ENCODE data around the gene RASA3. TPM values are rescaled to one million over a fixed set of nuclear protein-coding genes. Genes with fewer than 3 reads are reported as not detected.

RASA3 gene
- polyA plus RNA-seq, 1 donor: 19.6 TPM

DNA sequence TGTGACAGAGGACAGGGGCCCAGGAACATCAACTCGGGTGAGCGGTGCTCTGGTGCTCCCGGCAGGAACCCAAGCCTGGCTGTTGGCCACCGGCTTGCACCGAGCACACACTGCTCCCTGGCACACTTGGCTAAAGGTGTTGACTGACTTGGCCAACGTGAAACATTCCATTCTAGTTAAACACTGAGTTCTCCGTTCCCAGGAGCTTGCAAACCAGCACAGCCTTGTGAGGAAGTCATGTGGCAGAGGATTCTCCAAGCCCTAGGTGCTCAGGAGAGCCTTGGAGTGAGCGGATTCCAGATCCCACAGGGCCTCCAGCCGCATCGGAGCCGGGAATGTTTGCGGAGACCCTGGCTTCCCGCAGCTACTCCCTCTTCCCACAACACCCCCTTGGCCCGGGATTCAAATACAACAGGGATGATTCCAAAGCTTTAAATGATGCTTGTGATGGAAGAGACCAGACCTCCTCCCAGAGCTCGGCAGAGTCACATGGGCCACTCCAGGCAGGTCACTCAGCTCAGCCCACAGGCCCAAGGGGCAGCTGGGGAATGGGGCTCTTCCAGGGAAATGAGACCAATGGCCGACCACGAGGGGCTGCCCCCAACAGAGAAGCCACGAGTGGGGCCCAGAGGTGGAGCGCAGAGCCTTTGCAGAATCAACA lies 161.5 kb downstream of the RASA3 start:
- no peak for DNase-seq (ENCODE audit: low read depth)

GRCh38 chr13:113969973-113970611 lies 162.3 kb downstream of the RASA3 start:
- DNase-seq (ENCODE audit: low read depth): no peak

GRCh38 chr13:113969311-113969972 lies 163.0 kb downstream of the RASA3 start:
- no peak for DNase-seq (ENCODE audit: low read depth)

GRCh38 chr13:113968463-113969310 lies 163.7 kb downstream of the RASA3 start:
- no peak for DNase-seq (ENCODE audit: low read depth)

DNA sequence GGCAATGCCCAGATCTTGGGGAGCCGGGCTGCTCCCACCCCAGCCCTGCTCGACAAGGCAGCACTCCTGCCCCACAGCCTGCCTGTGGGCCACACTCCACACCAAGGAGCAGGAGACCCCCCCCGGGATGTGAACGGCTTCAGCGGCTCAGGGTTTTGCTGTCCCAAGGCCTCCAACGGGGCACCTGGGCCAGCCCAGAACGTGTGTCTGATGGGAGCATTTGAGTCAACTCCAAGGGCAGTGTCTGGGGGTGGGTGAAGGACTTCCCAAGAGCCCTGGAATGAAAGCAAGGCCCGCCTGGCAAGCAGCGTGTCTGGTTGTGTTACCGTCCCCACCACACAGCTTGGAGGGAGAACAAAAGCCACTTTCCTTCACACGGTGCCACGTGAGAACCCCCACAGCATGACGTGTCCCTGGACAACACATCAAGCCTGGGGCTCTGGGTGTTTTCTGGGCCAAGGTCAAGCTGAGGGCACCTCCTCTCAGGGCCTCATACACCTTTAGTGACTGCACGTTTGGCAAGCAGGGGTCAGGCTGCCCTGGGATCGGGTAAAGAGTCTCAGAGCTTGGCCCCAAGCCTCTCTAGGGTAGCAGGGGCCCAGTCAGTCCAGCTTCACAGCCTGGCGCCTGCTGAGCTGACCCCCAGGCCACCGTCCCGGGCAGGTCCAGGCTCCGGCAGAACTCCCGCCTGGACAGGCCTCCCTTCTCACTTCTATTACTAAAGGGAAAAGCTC lies 164.5 kb downstream of the RASA3 start:
- no peak for DNase-seq (ENCODE audit: low read depth)

DNA sequence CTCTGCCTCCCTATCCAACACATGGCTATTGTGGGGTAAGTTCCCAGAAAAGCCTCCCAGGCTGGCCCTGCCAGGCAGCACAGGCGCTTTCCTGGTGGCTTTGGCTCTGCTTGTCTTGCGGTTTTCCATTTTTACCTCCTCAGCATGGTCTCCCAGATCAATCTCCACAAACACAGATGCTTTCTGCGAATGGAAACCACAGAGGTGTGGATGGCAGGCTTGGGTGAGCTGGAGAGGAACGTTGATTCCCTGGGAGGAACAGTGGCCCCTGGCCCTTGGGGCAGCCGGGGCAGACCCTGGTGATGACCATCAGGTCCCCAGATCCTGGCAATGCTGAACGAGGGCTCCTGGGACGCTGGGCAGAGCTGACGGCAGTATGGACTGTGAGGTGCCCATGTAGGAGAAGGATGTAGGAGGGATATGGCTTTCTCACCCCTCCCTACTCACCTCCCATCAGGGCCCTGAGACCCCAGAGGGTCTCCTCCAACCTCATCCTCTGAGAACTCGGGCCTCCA lies 165.2 kb downstream of the RASA3 start:
- no peak for DNase-seq (ENCODE audit: low read depth)

GRCh38 chr13:113965968-113966884 lies 166.2 kb downstream of the RASA3 start:
- DNase-seq (ENCODE audit: low read depth): no peak

- DNase-seq (ENCODE audit: low read depth): no peak
These were observed 167.0 kb downstream of the RASA3 start for GRCh38 chr13:113965383-113965874.

- DNase-seq (ENCODE audit: low read depth): no peak
These were observed 168.0 kb downstream of the RASA3 start for GRCh38 chr13:113964251-113964995.

GRCh38 chr13:113963376-113963775 lies 169.0 kb downstream of the RASA3 start:
- no peak for DNase-seq (ENCODE audit: low read depth)

- no peak for DNase-seq (ENCODE audit: low read depth)
These were observed 169.4 kb downstream of the RASA3 start for GRCh38 chr13:113962975-113963374.

DNA sequence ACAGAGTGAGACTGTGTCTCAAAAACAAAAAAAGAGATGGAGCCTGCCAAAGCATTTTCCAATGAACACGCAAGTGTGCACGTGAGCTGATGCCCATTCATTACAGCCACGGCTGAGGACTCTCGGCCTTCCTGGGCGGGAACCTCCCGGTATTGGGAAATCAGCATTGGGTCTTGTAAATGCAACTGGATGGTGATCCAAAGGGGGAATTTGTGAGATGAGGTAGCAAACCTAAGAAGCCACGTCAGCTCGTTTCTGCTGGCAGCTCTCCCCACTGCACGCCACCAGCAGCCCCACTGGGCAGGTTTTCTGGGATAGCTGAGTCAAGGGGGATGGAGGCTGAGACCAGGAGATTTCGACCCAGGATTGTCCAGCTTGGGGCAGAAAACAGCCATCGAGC lies 170.0 kb downstream of the RASA3 start:
- DNase-seq (ENCODE audit: low read depth): no peak

DNA sequence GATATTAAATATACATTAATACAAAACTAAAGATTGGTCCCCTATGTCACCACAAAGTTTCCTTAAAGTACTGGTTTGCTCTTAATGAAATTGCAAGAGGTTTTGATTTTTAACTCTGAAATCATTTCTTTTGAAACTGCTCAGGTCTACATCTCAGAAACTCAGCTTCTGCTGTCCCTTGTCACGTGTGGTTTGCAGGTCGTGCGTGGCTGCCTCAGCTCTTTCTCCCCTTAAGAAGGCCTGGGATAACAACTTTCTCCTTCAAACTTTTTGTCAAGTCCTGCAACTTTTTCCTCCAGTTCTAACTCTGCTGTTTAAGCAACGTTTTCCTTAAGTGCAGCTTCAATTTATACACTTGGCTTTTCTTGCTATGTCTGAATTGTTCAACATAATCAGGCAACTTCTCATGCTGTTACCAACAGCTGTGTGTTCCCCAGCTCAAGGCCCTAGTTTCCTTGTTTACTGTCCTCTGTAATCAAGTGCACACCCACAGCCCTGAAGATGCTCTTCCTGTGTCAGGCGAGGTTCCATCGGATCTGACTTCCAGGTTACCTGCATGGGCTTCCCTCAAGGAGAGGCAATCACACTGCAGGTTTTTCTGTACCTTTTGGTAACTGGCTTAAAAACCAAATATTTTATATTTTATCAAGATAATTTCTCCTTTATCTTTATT lies 172.0 kb downstream of the RASA3 start:
- no peak for DNase-seq (ENCODE audit: low read depth)

GRCh38 chr13:113959198-113959597 lies 173.2 kb downstream of the RASA3 start:
- no peak for DNase-seq (ENCODE audit: low read depth)

GRCh38 chr13:113958373-113958772 lies 174.1 kb downstream of the RASA3 start:
- DNase-seq (ENCODE audit: low read depth): no peak

GRCh38 chr13:113956571-113956970 lies 175.9 kb downstream of the RASA3 start:
- DNase-seq (ENCODE audit: low read depth): no peak

GRCh38 chr13:113955691-113956090 lies 176.7 kb downstream of the RASA3 start:
- no peak for DNase-seq (ENCODE audit: low read depth)

DNA sequence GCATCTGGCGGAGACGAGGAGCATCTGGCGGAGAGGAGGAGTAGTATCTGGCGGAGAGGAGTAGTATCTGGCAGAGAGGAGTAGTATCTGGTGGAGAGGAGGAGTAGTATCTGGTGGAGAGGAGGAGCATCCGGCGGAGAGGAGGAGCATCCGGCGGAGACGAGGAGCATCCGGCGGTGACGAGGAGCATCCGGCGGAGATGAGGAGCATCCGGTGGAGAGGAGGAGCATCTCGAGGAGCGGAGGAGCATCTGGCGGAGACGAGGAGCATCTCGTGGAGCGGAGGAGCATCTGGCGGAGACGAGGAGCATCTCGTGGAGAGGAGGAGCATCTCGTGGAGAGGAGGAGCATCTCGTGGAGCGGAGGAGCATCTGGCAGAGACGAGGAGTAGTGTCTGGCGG lies 177.2 kb downstream of the RASA3 start:
- no peak for DNase-seq (ENCODE audit: low read depth)

Measured in forelimb muscle (tissue), 1 donor.